ENCODE results near the gene FOXN3.

FOXN3 gene

DNA sequence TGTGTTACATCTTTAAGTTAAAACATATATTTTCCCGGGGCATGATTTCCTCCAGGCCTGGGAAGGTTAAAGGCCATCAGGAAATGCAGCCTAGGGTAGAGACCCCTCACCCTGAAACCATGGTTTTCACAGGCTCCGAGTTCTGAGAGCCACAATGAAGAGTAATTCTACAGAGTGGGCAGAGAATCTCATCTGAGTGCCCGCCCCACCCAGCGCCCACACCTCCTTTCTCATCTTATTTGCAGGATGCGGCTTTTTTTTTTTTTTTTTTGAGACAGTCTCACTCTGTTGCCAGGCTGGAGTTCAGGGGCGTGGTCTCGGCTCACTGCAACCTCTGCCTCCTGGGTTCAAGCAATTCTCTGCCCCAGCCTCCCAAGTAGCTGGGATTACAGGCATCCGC, 170.7 kb downstream of the FOXN3 start:
- H4K20me1 ChIP-seq (ENCODE audit: insufficient read depth, low read length, poor library complexity, severe bottlenecking), result peaks cover 40% of the 10 kb centered on the region
- H3K9ac ChIP-seq (ENCODE audit: low read depth, low read length, poor library complexity, severe bottlenecking), result no peak overlapping the region
- H3K9me2 ChIP-seq (replicated peaks; ENCODE audit: low read depth, low read length), result no peaks in the 10 kb centered on the region
- TF ChIP-seq, protein P1, sequence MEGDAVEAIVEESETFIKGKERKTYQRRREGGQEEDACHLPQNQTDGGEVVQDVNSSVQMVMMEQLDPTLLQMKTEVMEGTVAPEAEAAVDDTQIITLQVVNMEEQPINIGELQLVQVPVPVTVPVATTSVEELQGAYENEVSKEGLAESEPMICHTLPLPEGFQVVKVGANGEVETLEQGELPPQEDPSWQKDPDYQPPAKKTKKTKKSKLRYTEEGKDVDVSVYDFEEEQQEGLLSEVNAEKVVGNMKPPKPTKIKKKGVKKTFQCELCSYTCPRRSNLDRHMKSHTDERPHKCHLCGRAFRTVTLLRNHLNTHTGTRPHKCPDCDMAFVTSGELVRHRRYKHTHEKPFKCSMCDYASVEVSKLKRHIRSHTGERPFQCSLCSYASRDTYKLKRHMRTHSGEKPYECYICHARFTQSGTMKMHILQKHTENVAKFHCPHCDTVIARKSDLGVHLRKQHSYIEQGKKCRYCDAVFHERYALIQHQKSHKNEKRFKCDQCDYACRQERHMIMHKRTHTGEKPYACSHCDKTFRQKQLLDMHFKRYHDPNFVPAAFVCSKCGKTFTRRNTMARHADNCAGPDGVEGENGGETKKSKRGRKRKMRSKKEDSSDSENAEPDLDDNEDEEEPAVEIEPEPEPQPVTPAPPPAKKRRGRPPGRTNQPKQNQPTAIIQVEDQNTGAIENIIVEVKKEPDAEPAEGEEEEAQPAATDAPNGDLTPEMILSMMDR (conservative IDR thresholded peaks at IDR 0.05; ENCODE audit: low read length), result no peak
- TF ChIP-seq EZH2phosphoT487 (IDR thresholded peaks at IDR 0.05; ENCODE audit: borderline replicate concordance), result no peak
- H3K27me3 ChIP-seq (ENCODE audit: insufficient read depth, low read length, poor library complexity, severe bottlenecking), result no peaks in the 10 kb centered on the region
- peaks cover 21% of the 10 kb centered on the region; the same call in 1 of the 2 replicates for H3K36me3 ChIP-seq (ENCODE audit: insufficient read depth, low read length)
- no peak overlapping the region for H3K4me2 ChIP-seq (ENCODE audit: low read depth, low read length, poor library complexity, severe bottlenecking)
- peaks cover 66% of the 10 kb centered on the region for H3K79me2 ChIP-seq (ENCODE audit: insufficient read depth, low read length)
- H3K4me3 ChIP-seq (ENCODE audit: low read length, poor library complexity, severe bottlenecking), result no peak overlapping the region
- no peaks in the 10 kb centered on the region for H3K4me1 ChIP-seq (ENCODE audit: insufficient read depth, low read length, poor library complexity, severe bottlenecking)
- H2AFZ ChIP-seq (ENCODE audit: low read length), result no peak overlapping the region
- H3K9me3 ChIP-seq (ENCODE audit: insufficient read depth, low read depth, low read length), result no peaks in the 10 kb centered on the region
- no peaks in the 10 kb centered on the region for H3F3A ChIP-seq (ENCODE audit: low read depth)

DNA sequence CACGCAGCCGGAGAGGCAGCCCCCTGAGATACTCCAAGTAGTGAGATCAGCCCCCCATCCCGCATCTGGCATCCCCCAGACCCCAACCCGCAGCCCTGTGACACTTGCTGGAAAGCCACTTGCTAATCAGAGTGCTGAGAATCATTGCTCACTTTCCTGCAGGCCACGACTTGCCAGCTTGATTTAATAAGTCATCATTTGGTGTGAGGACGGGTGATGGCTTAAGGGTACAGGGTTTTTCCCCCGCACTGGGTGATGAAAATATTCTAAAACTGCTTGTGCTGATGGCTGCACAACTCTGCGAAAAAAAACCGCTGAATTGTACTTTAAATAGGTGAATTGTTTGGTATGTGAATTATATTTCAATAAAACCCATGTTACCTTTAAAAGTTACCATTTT, 171.2 kb downstream of the FOXN3 start:
- H3K9me2 ChIP-seq (replicated peaks; ENCODE audit: low read depth, low read length), result no peaks in the 10 kb centered on the region
- H3K36me3 ChIP-seq (ENCODE audit: insufficient read depth, low read length), result peaks cover 21% of the 10 kb centered on the region; the same call in 1 of the 2 replicates
- no peak overlapping the region for H3K4me3 ChIP-seq (ENCODE audit: low read length, poor library complexity, severe bottlenecking)
- H3K9ac ChIP-seq (ENCODE audit: low read depth, low read length, poor library complexity, severe bottlenecking), result no peak overlapping the region
- H2AFZ ChIP-seq (ENCODE audit: low read length), result no peak overlapping the region
- H3F3A ChIP-seq (ENCODE audit: low read depth), result no peaks in the 10 kb centered on the region
- H3K9me3 ChIP-seq (ENCODE audit: insufficient read depth, low read depth, low read length), result no peaks in the 10 kb centered on the region
- peaks cover 66% of the 10 kb centered on the region for H3K79me2 ChIP-seq (ENCODE audit: insufficient read depth, low read length)
- H3K4me1 ChIP-seq (ENCODE audit: insufficient read depth, low read length, poor library complexity, severe bottlenecking), result no peaks in the 10 kb centered on the region
- no peak overlapping the region for H3K4me2 ChIP-seq (ENCODE audit: low read depth, low read length, poor library complexity, severe bottlenecking)
- no peak for TF ChIP-seq EZH2phosphoT487 (IDR thresholded peaks at IDR 0.05; ENCODE audit: borderline replicate concordance)
- TF ChIP-seq, protein P1 (conservative IDR thresholded peaks at IDR 0.05; ENCODE audit: low read length), result no peak
- no peaks in the 10 kb centered on the region for H3K27me3 ChIP-seq (ENCODE audit: insufficient read depth, low read length, poor library complexity, severe bottlenecking)
- peaks cover 41% of the 10 kb centered on the region for H4K20me1 ChIP-seq (ENCODE audit: insufficient read depth, low read length, poor library complexity, severe bottlenecking)

DNA sequence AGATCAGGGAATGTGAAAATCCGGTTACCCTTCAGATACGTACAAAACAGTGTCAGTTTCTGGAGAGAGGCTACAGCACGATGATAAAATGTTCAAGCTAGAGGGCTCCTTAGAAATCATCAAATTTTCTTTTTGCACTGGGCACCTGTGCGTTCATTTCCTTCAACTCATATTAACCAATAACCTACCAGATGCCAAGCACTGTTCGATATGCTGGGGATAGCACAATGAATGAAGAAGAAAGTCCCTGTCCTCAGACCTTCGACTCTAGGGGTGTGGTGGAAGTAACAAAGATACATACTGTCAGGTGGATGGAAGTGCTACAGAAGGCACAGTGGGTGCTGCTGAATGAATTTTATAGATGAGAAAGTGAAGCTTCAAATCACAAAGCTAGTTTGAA, 172.3 kb downstream of the FOXN3 start:
- H3K4me1 ChIP-seq (ENCODE audit: insufficient read depth, low read length, poor library complexity, severe bottlenecking), result peaks cover 7% of the 10 kb centered on the region
- H3F3A ChIP-seq (ENCODE audit: low read depth), result no peaks in the 10 kb centered on the region
- no peak overlapping the region for H3K4me2 ChIP-seq (ENCODE audit: low read depth, low read length, poor library complexity, severe bottlenecking)
- no peak overlapping the region for H2AFZ ChIP-seq (ENCODE audit: low read length)
- H3K9me2 ChIP-seq (replicated peaks; ENCODE audit: low read depth, low read length), result no peaks in the 10 kb centered on the region
- H3K9me3 ChIP-seq (ENCODE audit: insufficient read depth, low read depth, low read length), result no peaks in the 10 kb centered on the region
- peaks cover 71% of the 10 kb centered on the region for H3K79me2 ChIP-seq (ENCODE audit: insufficient read depth, low read length)
- H3K27me3 ChIP-seq (ENCODE audit: insufficient read depth, low read length, poor library complexity, severe bottlenecking), result no peaks in the 10 kb centered on the region
- no peak overlapping the region for H3K9ac ChIP-seq (ENCODE audit: low read depth, low read length, poor library complexity, severe bottlenecking)
- no peak for TF ChIP-seq EZH2phosphoT487 (IDR thresholded peaks at IDR 0.05; ENCODE audit: borderline replicate concordance)
- TF ChIP-seq, protein P1 (conservative IDR thresholded peaks at IDR 0.05; ENCODE audit: low read length), result no peak
- peaks cover 47% of the 10 kb centered on the region for H4K20me1 ChIP-seq (ENCODE audit: insufficient read depth, low read length, poor library complexity, severe bottlenecking)
- no peak overlapping the region for H3K4me3 ChIP-seq (ENCODE audit: low read length, poor library complexity, severe bottlenecking)
- peaks cover 17% of the 10 kb centered on the region; the same call in 1 of the 2 replicates for H3K36me3 ChIP-seq (ENCODE audit: insufficient read depth, low read length)
